Measurements from ENCODE around the gene PTPRH. TPM values are rescaled to one million over a fixed set of nuclear protein-coding genes. Genes with fewer than 3 reads are reported as not detected.

PTPRH gene
- total RNA-seq, 1 experiment from 2014 or later: 2.3 TPM

DNA sequence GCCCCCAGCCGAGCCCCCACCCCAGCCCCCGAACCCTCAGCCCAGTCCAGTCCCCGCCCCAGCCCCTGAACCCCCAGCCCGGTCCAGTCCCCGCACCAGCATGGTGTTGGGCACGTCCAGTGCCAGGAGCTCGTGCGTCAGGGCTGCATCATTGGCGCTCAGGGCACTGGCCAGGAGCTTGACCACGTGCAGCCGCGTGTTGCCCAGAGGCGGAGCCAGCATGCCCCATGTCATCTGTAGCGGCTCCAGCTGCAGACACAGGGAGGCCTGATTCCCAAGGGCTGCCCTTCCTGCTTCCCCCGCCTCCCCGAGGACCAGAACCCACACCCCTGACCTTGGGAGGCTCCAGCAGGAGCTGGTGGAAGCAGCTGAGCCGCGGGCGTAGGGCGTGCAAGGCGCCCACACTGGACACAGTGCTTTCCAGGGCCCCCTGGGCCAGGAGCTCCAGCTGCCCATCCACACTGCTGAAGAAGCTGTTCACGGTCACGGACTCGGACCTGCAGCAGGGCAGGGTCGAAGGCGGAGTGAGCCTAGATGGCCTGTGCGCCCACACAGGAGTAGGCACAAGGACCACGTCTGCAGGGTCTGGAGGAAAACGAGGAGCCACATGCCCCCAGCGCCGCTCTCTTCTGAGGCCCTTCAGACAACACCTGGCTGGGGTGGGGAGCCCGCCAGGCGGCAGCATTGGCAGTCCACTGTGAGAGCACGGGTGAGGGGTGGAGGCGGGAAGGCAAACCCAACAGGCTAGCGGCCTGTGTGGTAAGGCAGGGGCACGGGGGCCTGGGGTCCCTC lies 32.0 kb upstream of the PTPRH start:
- BruUV-seq (replicated peaks): no TSS peak
- Mint-ChIP-seq H3K9me3 (ENCODE audit: unreplicated experiment) (no peaks in the 10 kb centered on the region), H3K36me3 (ENCODE audit: insufficient read depth, unreplicated experiment) (peaks cover 79% of the 10 kb centered on the region), H3K27ac (ENCODE audit: unreplicated experiment) (no peak overlapping the region), H3K27me3 (ENCODE audit: insufficient read depth, unreplicated experiment) (no peaks in the 10 kb centered on the region), H3K4me1 (ENCODE audit: low read depth, unreplicated experiment) (no peaks in the 10 kb centered on the region), H3K4me3 (ENCODE audit: unreplicated experiment) (no peak overlapping the region)
- Histone ChIP-seq H3K4me1 (no peaks in the 10 kb centered on the region), H3K9me3 (no peaks in the 10 kb centered on the region), H3K4me3 (ENCODE audit: low read depth, low read length) (no peak overlapping the region), H3K27me3 (replicated peaks; ENCODE audit: control insufficient read depth, insufficient read depth, low read length) (no peaks in the 10 kb centered on the region), H3K36me3 (ENCODE audit: control insufficient read depth, insufficient read depth, low read length) (peaks cover 14% of the 10 kb centered on the region)
- intact Hi-C loops (cut with micrococcal nuclease; ENCODE audit: unreplicated experiment): no loop called here
- POLR2A ChIA-PET: no interaction called here
- TF ChIP-seq CTCF (IDR thresholded peaks at IDR 0.05; ENCODE audit: insufficient read depth in 1 of 2, low read depth in 1 of 2, low read length in 1 of 2, severe bottlenecking in 1 of 2, unreplicated experiment in 1 of 2): no peak
- no peak for DNase-seq
- CTCF ChIA-PET: no interaction called here

DNA sequence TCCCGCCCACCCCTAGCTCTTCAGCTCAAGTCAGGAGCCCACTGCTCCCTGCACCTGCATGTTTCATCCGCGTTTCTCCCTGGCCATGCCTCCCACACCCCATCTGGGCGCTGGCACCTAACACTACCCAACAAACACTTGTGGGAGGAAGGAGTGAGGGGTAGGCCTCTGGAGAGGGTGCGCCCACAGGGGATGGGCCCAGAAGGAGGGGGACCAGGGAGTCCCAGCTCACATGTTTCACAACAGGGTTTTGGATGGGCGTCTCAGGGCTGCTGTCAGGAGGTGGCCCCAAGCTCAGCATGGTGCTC lies 31.4 kb upstream of the PTPRH start:
- no peak overlapping the region for H3K4me3 ChIP-seq (ENCODE audit: low read depth, low read length)
- Mint-ChIP-seq H3K36me3 (ENCODE audit: insufficient read depth, unreplicated experiment) (peaks cover 86% of the 10 kb centered on the region), H3K4me3 (ENCODE audit: unreplicated experiment) (no peak overlapping the region), H3K4me1 (ENCODE audit: low read depth, unreplicated experiment) (no peaks in the 10 kb centered on the region), H3K9me3 (ENCODE audit: unreplicated experiment) (no peaks in the 10 kb centered on the region), H3K27ac (ENCODE audit: unreplicated experiment) (no peak overlapping the region), H3K27me3 (ENCODE audit: insufficient read depth, unreplicated experiment) (no peaks in the 10 kb centered on the region)
- H3K27me3 ChIP-seq (replicated peaks; ENCODE audit: control insufficient read depth, insufficient read depth, low read length): no peaks in the 10 kb centered on the region
- ChIA-PET CTCF (no interaction called here), POLR2A (no interaction called here)
- no peaks in the 10 kb centered on the region for H3K9me3 ChIP-seq
- H3K36me3 ChIP-seq (ENCODE audit: control insufficient read depth, insufficient read depth, low read length): peaks cover 16% of the 10 kb centered on the region
- DNase-seq: no peak
- intact Hi-C loops (cut with micrococcal nuclease; ENCODE audit: unreplicated experiment): no loop called here
- H3K4me1 ChIP-seq: no peaks in the 10 kb centered on the region
- no peak for TF ChIP-seq CTCF (IDR thresholded peaks at IDR 0.05; ENCODE audit: insufficient read depth in 1 of 2, low read depth in 1 of 2, low read length in 1 of 2, severe bottlenecking in 1 of 2, unreplicated experiment in 1 of 2)
- BruUV-seq (replicated peaks): no TSS peak

- H3K4me1 ChIP-seq: no peaks in the 10 kb centered on the region
- no peaks in the 10 kb centered on the region for H3K9me3 ChIP-seq
- Mint-ChIP-seq H3K27me3 (ENCODE audit: insufficient read depth, unreplicated experiment) (no peaks in the 10 kb centered on the region), H3K4me3 (ENCODE audit: unreplicated experiment) (no peak overlapping the region), H3K9me3 (ENCODE audit: unreplicated experiment) (no peaks in the 10 kb centered on the region), H3K4me1 (ENCODE audit: low read depth, unreplicated experiment) (no peaks in the 10 kb centered on the region), H3K27ac (ENCODE audit: unreplicated experiment) (no peak overlapping the region), H3K36me3 (ENCODE audit: insufficient read depth, unreplicated experiment) (peaks cover 88% of the 10 kb centered on the region)
- ChIA-PET POLR2A (no interaction called here), CTCF (no interaction called here)
- peaks cover 13% of the 10 kb centered on the region for H3K36me3 ChIP-seq (ENCODE audit: control insufficient read depth, insufficient read depth, low read length)
- H3K4me3 ChIP-seq (ENCODE audit: low read depth, low read length): no peak overlapping the region
- BruUV-seq (replicated peaks): no TSS peak
- no peak for TF ChIP-seq CTCF (IDR thresholded peaks at IDR 0.05; ENCODE audit: insufficient read depth in 1 of 2, low read depth in 1 of 2, low read length in 1 of 2, severe bottlenecking in 1 of 2, unreplicated experiment in 1 of 2)
- DNase-seq: no peak
- intact Hi-C loops (cut with micrococcal nuclease; ENCODE audit: unreplicated experiment): no loop called here
- no peaks in the 10 kb centered on the region for H3K27me3 ChIP-seq (replicated peaks; ENCODE audit: control insufficient read depth, insufficient read depth, low read length)
These were observed 29.7 kb upstream of the PTPRH start for GRCh38 chr19:55239004-55239403.

Data from Caco-2 (cell line).